Medulla oblongata (tissue), 1 donor: ENCODE results near the gene SPACDR.
"Not testable (repeated sequence)": the region's sequence is repeated elsewhere in the genome, so short reads cannot be mapped to it uniquely, and the experiment has no call there.

Source experiments
- DNase-seq: peaks from one replicate; pipeline ENCODE4 v3.0.0-alpha.2; 2015; ENCODE audit errors: extremely low spot score

Gene SPACDR

DNA sequence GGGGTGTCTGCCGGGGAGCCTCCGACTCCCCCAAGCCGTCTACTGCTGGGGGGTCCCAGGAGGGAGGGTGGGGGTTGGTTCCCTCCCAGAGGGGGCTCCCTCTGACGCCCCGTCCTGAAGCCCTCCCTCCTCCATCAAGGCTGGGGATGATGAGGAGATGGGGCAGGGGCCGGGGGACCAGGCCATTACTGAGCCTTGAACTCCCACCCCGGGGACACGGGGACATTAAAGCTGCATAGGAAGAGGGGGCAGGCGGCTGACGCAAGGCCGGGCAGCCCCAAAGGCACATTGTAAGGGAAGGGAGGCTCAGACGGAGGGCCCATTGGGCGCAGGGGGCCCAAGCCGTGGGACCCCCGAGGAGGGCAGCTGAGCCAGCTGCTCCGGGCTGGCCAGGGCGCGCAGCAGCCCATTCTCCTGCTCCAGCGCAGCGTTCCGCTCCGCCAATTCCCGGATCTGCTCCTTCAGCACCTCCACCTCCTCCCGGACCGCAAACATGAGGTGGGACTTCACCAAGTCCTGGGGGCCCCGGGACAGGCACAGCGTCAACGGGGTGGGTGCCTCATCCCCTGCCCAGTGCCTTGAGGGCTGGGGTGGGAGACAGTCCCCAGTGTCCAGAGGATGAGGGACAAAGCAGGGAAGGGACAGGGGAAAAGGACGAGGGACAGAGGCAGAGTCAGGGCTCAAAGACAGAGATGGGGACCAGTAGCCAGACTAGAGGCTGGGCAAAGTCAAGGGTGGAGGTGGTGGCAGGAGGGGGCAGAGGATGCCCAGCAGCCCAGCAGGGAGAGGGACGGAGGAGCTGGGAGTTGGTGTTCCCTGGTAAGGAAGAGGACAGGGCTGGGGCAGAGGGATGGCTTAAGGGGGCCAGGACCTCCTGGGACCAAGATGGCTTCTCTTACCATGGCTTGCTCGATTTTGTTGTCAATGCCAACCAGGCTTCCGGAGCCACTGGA is 2.9 kb upstream of the SPACDR start:
- DNase-seq, result no peak

DNA sequence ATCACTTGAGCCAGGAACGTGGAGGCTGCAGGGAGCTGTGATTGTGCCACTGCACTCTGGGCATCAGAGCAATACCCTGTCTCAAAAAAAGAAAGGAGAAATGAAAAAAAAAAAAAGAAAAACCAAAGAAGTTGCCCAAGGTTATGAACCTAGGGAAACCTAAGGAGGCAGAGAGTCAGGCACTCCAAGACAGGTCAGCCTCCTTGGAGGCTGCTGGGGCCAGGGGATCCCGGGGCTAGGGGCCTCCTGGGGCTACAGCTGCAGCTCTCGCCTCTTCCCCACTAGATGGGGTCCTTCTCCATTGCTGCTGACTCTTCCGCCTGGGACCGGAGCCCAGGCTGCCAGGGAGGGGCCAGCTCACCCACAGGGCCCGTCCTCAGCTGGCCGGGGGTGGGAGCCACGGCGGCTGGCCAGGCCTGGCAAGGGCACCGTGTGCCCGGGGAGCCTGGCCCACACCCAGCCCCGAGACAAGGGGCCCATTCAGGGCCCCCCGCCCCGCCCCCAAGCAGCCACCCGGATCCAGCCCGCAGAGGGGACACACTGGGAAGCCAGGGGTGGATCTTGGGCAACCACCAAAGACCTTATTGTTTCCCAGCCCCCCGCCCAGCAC is 1.7 kb upstream of the SPACDR start:
- DNase-seq, result peak; percentile 98

DNA sequence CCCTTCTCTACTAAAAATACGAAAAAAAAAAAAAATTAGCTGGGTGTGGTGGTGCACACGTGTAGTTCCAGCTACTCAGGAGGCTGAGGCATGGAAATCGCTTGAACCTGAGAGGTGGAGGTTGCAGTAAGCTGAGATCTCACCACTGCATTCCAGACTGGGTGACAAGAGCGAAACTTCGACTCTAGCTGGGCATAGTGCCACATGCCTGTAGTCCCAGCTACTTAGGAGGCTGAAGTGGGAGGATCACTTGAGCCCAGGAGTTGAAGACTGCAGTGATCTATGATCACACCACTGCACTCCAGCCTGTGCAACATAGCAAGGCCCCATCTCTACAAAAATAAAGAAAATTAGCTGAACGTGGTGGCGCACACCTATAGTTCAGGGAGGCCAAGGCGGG is 1.2 kb upstream of the SPACDR start:
- DNase-seq, result no peak

DNA sequence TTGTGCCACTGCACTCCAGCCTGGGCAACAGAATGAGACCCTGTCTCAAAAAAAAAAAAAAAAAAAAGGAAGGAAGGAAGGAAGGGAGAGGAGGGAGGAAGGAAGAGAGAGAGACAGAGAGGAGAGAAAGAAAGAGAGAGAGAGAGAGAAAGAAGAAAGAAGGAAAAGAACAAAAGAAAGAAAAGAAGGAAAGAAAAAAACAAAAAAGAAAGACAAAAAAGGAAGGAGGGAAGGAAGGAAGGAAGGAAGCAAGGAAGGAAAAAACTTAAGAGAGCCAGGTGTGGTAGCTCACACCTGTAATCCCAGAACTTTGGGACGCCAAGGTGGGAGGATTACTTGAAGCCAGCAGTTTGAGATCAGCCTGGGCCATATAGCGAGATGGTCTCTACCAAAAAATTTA is 731 bp upstream of the SPACDR start:
- DNase-seq, result no peak

DNA sequence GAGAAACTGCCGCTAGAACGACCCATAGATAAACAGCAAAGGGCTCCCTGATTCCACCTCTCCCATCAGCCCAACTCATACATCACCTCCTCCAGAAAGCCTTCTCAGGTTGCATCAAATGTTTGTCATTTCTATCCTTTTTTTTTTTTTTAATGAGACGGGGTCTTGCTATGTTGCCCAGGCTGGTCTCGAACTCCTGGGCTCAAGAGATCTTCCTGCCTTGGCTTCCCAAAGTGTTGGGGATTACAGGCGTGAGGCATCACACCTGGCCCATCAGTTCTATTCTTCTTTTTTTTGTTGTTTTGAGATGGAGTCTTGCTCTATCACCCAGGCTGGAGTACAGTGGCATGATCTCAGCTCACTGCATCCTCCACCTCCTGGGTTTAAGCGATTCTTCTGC is 7.0 kb downstream of the SPACDR start:
- no peak for DNase-seq

DNA sequence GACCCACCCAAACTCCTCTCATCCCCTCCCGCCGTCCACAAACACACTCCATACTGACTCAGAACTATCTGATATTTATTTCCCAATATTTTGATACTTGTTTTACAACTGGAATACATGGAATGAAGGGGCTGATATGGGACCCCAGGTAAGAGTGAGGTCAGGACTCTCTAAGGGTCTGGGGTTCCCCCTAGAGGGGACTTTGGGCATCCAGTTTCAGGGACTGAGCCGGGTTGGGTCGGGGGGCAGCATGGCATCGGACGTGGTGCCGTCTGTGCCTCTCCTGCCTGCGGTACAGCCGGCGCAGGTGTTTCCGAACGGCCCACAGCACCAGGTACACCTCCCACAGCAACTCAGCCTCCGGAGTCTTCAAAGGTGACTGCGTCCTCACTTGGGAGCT is 7.5 kb downstream of the SPACDR start:
- no peak for DNase-seq

DNA sequence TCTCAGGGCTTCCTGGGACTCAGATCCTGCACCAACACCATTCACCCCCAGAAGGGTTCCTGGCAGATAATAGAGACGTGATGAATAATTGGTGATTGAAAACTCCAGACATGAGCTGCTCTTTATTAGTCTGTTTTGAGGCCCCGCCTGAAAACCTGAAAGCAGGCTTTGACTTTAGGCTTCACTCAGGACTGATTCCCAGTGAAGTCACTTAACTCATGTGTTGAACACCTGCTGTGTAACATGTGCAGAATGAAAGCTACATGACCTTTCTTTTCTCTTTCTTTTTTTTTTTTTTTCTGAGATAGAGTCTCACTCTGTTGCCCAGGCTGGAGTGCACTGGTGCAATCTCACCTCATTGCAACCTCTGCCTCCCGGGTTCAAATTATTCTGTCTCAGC is 8.9 kb downstream of the SPACDR start:
- no peak for DNase-seq

DNA sequence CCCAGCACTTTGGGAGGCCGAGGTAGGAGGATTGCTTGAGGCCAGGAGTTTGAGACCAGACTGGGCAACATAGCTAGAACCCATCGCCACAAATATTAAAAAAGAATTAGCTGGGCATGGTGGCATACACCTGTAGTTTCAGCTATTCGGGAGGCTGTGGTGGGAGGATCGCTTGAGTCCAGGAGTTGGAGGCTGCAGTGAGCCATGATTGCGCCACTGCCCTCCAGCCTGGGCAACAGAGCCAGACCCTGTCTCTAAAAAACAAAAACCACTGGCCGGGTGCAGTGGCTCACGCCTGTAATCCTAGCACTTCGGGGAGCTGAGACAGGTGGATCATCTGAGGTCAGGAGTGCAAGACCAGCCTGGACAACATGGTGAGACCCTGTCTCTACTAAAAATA is 10.2 kb downstream of the SPACDR start:
- not testable (repeated sequence) for DNase-seq

DNA sequence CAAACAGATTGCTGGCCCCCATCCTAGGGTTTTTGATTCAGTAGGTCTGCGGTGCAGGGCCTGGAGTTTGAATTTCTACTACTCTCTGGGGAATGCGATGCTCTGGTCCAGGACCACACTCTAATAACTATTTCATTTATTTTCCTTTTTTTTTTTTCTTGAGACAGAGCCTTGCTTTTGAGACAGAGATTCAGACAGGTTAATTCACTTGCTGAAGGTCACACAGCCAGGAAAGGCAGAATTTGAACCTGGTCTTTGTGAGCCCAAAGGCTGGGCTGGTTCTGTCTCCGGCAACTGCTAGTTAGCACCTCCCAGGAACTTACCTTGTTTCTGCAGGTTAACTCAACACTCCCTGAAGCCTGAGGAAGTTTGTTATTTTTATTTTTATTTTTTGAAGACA is 11.5 kb downstream of the SPACDR start:
- DNase-seq, result no peak

DNA sequence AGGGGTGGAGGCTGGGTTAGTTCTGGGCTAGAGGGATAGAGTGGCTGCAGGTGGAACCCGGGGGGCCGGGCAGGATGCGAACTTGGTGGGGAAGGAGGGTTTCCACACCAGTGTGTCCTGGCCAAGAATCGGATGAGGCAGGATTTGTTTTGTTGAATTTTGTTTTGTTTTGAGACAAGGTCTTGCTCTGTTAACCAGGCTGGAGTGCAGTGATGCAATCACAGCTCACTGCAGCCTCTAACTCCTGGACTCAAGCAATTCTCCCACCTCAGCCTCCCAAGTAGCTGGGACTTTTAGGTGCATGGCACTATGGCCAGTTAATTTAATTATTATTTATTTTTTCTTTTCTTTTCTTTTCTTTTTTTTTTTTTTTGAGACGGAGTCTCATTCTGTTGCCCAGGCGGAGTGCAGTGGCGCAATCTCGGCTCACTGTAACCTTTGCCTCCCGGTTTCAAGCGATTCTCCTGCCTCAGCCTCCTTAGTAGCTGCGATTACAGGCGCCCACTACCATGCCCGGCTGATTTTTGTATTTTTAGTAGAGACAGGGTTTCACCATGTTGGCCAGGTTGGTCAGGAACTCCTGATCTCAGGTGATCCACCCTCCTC is 14.8 kb downstream of the SPACDR start:
- DNase-seq, result no peak

DNA sequence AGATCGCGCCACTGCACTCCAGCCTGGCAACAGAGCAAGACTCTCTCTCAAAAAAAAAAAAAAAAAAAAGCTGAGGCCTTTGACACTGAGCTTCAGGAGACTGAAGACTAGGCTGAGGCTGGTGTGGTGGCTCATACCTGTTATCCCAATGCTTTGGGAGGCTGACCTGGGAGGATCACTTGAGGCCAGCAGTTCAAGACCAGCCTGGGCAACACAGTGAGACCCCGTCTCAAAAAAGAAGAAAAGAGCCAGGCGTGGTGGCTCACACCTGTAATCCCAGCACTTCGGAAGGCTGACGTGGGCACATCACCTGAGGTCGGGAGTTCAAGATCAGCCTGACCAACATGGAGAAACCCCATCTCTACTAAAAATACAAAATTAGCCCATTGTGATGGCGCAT is 16.7 kb downstream of the SPACDR start:
- DNase-seq, result not testable (repeated sequence)

DNA sequence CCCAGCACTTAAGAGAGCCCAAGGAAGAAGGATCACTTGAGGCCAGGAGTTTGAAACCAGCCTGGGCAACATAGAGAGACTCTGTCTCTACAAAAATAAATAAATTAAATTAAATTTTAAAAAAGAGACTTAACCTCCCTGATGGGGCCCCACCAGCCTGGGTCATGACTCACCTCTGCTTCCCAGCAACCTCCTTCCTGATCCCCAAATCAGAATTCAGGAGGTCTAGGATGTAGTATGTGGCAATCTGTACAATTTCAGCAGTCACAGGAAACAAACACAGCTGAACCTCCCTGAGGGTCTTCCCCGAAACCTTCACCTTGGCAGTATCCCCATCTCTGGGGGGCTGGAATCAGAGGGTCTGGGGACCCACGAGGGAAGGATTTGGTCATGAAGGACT is 18.0 kb downstream of the SPACDR start:
- DNase-seq, result no peak

DNA sequence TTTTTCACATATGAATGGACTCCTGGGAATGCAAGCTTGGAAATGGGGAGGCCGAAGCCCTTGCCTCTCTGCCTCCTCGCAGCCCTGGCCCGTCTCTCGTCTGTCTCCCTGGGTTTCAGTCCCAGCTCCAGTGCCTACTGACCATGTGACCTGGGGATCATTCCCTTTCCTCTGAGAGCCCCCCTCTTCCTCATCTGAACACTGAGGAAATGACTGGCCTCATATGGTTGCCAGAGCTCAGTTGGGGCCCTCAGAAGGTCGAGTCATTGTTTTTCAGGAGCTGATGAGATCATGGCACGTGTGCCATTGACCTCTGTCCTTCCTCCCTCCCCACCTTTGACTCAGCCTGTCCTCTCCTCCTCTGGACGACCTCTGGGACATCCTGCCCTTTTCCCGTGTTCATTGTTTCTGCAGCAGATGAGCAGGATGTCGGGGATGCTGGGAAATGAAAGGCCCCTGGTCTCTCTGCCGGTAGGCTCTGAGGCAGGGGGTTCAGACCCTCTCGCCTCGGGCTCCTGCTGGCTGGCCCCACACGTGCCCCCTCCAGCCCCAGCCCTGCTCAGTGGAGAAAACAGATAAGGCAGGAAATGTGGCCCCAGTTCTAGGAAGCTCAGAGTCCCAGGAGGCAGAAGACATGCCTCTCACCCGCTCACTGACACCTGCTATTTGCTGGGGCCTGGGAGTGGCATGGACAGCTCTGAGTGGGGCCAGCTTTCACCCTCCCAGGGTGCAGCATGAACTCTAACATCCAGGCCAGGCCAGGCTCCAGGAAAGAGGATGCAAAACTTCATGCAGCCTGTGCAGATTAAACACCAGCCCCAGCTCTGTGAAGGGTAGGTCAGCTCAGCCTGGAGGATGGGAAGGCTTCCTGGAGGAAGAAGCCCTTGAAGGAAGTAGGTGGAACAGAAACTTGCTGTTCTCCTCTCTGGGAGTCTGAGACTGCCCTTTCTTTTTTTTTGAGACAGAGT is 19.5 kb downstream of the SPACDR start:
- DNase-seq, result no peak

DNA sequence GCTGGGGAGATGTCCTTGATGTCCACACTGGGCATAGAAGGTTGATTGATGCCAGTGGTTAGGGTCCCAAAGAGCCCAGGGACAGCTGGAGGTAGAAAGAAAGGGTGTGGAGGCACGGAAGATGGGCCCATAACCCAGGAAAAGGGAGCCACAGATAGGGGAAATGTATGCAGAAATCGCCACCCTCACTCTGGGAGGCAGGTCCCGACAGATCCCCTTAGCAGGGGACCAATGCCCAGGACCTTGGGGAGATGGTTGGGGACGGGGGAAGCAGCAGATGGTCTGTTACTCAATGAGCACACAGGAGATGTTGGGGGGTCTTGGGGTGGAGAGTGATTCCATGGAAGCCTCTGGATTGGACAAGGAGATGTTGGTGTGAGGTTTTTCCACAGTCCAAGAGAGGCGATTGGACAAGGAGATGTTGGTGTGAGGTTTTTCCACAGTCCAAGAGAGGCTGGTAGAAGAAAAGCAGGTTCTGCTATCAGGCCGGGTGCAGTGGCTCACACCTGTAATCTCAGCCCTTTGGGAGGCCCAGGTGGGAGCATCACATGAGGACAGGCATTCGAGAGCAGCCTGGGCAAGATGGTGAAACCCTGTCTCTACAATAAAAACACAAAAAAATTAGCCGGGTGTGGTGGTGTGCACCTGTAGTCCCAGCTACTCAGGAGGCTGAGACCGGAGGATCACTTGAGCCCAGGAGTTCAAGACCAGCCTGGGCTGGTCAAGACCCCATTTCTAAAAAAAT is 20.8 kb downstream of the SPACDR start:
- no peak for DNase-seq

DNA sequence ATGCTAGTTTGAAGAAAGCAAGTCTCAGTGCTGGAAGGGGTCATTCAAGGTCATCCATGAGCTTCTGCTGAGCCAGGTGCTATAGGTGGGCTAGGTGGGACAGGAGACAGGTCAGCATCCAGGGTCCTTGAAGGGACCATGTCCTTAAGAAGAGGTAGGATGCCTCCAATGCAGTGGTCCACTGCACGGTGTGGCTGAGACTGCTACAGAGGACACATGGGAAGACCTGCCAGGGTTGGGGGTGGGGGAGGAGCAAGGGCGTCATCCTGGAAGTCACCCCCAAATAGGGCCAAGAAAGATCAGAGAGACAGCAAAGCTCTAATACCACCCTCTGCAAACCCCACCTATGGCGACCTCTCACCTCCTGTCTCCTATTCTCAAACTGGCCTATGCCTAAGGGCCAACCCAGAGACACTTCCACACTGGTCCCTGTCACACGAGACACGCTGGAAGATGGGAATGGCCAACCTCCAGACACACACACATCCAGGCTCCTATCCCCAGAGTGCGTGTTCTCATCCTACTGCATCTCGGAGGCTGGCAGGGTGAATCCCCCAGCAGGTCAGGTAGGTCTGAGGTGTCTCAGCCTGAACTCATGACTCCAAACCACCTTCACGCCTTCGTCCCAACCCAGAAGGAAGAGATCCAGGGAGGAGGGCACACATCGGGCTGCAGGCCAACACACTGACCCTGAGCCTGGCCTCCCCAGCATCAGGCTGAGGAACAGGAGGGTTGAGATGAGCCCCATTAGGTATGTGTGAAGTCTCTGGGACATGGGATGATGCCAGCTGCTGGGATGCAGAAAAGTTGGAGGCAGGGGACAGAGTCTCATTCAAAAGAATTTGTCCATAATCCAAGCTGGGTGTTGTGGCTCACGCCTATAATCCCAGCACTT is 22.2 kb downstream of the SPACDR start:
- DNase-seq, result no peak

DNA sequence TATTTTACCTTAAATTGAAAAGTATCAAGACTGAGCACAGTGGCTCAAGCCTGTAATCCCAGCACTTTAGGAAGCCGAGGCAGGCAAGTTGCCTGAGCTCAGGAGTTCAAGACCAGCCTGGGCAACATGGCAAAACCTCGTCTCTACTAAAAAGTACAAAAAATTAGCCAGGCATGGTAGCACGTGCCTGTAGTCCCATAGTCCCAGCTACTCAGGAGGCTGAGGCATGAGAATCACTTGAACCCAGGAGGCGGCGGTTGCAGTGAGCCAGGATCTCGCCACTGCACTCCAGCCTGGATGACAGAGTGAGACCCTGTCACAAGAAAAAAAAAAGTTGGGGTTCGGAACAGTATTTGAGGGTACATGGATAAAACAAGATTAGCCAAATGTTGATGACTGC is 24.8 kb downstream of the SPACDR start:
- not testable (repeated sequence) for DNase-seq

DNA sequence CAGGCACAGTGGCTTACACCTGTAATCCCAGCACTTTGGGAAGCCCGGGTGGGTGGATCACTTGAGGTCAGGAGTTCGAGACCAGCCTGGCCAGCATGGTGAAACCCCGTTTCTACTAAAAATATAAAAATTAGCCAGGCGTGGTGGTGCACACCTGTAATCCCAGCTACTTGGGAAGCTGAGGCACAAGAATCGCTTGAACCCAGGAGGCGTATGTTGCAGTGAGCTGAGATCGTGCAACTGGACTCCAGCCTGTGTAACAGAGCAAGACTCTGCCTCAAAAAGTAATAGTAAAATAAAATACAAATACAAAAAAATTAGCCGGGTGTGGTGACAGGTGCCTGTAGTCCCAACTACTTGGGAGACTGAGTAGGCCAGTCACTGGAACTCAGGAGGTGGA is 25.3 kb downstream of the SPACDR start:
- not testable (repeated sequence) for DNase-seq

DNA sequence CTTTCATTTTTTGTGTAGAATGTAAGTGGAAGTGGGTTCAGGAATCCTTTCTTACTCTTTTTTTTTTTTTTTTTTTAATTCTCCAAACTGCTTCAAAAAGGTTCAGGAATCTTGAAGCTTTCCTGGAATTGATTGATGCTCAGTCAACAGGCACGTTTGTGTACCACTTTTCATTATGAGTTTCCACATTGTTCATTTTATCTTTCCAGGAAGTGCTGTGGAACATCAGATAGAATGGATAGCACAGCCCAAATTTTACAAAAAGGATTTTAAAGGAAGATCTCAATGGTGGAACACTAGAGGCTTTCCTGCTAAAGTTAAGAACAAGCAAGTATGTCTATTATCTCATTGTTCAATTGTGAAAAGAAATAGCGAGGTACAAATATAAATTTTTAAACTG is 25.9 kb downstream of the SPACDR start:
- DNase-seq, result no peak

DNA sequence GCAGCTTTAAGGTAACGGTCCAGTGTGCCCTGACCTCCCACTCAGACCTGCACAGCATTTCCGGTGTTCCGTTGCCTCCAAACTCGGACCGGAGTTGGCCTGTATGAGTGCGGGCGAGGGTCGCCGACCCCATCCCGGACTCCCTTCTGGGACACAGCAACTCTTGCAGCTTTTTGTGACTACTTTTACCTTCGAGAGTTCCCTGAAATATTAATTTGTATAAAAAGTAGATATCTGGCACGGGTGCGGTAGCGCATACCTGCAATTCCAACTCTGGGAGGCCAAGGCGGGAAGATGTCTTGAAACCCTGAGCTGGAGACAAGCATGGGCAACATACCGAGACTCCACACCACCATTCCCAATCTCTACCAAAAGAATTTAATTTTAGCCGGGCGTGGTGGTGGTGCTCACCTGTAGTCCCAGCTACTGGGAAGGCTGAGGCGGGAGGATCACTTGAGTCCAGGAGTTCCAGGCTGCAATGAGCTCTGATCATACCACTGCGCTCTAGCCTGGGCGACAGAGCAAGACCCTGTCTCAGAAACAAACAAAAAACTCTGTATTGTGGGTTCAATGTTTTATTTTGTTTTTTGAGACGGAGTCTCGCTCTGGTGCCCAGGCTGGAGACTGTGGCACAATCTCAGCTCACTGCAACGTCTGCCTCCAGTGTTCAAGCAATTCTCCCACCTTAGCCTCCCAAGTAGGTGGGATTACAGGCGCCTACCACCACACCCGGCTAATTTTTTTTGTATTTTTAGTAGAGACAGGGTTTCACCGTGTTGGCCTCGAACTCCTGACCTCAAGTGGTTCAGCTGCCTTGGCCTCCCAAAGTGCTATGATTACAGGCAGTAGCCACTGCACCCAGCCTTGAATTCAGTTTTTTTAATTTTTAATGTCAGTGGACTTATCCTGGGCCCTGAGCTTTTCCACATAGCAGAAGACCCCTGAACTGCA is 26.6 kb downstream of the SPACDR start:
- DNase-seq, result no peak
